ENCODE measurements around the gene PGA5.

GRCh38 chr11:61297746-61298145, 56.8 kb downstream of the PGA5 start:
- TF ChIP-seq SUZ12 (IDR thresholded peaks at IDR 0.05): no peak
- no peak for TF ChIP-seq FOXM1 (IDR thresholded peaks at IDR 0.05; ENCODE audit: borderline replicate concordance)
- no peak for TF ChIP-seq ZNF384 (IDR thresholded peaks at IDR 0.05)
- TF ChIP-seq FOXK2 (IDR thresholded peaks at IDR 0.05): no peak
- TF ChIP-seq HDGF (IDR thresholded peaks at IDR 0.05; ENCODE audit: borderline replicate concordance): no peak
- TF ChIP-seq ELF4 (IDR thresholded peaks at IDR 0.05): no peak

Data from HEK293T (cell line).